NCI-H526 (cell line): ENCODE data around the gene STEAP3.
A peak's percentile ranks its signal among the peaks of the same experiment; 100 is the strongest.

Experiments
- DNase-seq, 2 experiments: peaks; one replicate each; lab custom pipeline; 2025; lab: John Stamatoyannopoulos, UW

The STEAP3 gene

DNA sequence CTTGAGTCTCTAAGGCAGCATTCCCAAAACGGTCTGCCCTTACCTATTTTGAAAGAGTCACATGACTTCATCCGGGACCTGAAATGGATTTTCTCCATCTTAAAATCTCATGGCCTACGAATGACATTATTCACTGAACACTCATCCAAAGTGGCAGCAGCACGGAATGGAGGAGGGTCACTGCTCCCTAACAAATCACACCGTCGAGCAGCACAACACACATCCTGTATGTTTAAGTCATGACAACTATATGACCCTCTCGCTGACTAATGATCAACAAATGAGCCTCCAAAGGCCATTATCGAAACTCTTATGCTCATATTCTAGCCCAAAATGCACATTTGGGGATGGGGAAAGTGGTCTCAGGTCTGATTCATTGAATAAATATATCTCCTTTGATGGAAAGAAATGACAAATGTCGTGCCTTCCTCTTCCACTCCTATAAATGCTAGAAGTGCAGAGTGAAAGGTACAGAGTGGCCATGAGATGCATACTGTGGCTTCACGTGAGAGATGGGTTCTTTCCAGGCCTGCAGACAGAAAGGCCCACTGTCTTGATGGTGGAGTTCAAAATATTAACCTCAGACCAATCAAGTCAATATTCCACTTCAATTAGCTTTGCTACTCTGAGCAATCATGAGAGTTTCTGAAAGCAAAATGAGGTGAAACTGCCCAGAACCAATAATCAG lies 72.2 kb downstream of the STEAP3 start:
- DNase-seq: no peak

DNA sequence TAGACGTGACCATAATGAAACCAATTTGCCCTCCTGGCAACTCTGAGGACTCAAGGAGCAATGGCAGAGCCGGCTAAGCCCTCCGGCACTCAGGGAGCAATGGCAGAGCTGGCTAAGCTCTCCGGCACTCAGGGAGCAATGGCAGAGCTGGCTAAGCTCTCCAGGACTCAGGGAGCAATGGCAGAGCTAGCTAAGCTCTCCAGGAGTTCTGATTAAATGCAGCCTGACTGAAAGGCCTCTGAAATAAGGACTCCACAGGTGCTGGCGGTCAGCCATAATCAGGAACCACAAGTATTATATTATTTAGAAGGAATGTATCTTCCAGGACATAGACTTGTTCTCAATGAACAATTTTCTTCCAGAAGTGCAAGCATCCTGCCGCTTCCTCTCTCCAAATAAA lies 77.8 kb downstream of the STEAP3 start:
- no peak for DNase-seq

DNA sequence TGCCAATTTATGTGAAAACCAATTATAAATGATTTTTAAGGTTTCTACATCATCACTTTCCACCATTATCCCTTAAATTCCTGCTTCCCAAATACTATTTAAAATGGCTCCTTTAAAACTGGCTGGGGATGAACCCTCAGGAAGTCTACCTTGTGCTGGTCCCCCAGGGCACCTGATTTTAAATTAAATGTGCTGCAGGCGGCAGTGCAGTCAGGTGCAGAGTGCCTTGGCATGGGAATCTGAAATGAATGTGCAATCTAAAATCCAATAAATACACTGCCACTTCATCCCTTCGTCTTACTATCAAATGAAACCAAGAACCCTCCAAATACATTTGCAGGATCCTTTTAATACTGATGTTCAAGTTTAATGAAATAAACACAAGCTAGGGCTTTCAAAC lies 81.2 kb downstream of the STEAP3 start:
- DNase-seq: no peak

DNA sequence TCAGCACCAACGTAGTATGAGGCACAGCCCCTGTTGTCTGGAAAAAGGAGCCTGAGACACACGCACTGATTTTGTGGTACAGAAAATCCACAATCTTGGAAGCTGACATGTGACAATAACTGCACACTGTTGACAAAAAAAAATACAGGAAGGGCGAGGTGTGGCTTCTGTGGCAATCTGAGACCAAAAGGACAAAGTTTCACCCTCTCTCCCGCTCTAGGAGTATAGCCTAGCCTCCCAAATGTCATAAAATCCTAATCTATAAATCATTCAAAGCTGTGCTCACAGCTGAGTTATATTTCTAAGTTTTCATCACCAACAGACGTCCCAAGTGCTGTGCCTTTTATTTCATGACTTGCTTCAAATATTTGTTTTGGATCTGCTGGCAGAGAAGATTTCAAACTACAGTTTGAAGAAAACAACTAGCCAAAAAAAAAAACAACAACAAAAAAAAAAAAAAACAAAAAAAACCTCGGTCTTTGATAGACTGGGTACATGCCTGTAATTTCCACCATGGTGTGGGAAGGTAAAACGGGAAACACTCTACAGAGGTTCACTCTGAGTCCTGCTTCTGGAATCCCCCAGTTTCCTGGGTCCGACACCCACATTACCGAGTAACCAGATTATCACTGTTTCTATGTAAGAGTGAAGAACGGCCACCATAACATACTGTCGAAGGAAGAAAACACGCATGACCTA lies 82.0 kb downstream of the STEAP3 start:
- no peak for DNase-seq

DNA sequence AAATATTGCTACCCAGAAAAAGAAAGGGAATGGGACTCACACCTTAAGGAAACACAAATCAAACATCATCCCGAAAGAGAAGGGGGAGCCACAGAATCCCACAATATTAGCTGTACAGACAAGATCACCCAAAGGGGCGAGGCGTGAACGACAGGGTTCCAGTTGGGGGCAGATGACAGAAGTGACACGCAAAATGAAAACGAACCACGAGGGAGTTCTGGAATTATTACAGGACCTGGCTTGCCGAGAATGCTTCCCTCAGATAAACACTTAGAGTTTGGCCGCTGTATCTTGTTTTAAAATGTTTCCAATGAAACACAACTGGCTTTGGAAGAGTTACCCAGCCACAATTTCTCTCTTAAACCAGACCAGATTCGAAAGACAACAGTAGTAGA lies 82.6 kb downstream of the STEAP3 start:
- no peak for DNase-seq

DNA sequence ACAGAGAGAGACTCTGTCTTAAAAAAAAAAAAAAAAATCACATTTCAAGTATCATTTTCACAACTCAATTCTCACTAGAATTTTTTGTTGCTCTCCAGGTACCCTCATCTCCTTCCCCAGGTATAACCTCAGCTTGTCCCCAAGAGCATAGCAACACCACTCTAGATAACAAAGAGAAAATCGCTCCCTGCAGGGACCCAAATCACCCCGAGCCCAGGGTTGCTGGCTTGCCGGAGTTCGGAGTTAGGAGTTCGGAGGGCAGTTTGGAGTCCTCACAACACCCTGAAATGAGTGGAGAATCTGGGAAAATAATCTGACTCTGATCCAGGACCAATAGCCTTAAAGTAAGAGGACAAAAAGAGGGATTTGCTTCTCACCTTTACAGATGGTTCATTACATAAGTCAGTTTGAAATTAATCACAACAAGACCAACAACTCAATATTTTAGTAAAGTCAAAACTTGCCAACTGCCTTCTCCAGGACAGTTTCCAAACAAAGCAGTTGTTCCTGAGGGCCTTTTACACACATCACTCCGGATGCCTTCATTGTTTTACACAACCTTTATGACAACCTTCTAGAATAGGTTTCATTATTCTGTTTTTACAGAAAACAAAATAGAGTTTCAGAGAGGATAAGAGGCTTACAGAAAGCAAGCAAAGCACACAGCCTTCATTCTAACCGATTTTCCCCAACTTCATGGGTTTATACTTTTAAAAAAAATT lies 83.9 kb downstream of the STEAP3 start:
- no peak for DNase-seq

DNA sequence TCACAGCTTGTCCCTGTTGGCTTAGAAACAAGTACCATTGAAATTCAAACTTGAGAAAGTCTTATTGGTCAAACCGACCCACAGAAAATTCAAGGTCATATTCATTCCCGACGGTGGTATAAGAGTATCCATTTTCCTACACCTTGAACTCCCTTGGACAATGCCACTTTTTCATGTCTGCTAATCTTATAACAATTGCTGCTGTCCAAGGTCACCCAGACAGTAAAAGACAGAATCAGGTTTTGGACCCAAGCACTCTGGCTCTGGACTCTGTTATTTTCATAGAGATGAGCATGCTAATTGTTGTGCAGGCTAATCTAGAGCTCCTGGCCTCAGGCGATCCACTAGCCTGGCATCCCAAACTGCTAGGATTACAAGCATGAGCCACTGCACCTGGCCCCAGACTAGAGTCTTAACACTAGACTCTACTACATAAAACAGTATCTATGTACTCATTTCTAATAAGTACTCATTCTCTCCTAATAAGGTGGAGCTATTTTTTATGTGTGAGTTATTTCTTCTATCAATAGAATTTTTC lies 85.2 kb downstream of the STEAP3 start:
- peak; percentile 48 to 84 for DNase-seq

DNA sequence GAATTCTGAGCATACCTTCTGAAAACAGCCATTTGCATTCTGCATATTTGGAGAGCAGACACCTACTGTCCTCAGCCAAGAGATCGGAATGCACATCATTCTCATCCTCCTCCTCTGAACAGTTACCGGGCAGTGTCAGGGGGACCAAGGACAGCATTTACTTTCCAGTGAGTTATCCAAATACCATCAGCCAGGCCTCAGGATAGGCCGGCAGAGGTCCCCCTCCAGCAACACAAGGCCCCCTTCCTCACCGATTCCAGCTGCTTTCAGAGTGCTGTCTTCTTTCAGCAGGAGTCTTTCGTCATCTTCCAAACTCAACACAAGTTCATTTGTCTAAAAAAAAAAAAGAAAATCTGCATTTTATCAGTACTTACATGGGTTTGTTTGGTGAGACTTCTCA lies 87.7 kb downstream of the STEAP3 start:
- peak in 1 of 2 experiments; percentile 17 for DNase-seq

DNA sequence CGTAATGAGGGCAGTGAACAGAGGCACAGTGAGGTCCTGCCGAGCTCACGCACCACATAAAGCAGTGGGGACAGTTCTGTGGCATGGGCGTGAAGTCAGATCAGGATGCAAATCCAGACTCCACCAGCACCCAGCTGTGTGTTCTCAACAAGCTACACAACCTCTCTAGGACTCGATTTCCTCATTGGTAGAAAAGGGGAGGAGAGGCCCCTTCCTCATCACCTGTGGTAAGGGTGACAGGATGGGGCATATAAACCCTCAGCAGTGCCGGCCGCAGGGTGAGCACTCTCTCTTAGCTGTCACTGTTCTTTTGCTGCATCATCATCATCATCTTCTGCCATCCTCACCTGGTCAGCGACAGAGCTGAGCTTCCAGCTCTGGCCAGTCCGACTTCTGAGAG lies 88.2 kb downstream of the STEAP3 start:
- no peak for DNase-seq
